UCSD-AML1 (cell line): Measurements from ENCODE around the gene NEO1.

ENCODE experiments used
- DNase-seq: peaks from one replicate; lab custom pipeline; 2025; ENCODE audit not compliant: unreplicated experiment; lab: John Stamatoyannopoulos, UW

The NEO1 gene

DNA sequence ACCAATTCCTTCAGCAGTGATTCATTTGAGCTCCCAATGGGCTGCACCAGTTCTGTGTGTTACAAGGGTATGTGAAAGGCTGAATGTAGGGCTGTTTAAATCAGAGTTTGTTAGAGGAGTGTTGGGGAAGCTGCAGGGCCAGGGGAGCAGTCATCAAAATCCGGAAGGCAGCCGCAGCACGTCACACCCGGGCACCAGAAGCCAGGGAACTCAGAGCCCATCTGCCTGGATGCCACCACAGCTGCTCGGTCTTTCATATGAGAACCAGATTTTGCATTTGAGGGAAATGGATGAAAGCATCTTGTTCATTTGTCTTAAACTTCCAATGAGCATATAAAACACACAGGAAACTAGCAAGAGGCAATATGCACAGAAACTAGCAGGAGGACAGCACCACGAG lies 24.2 kb upstream of the NEO1 start:
- DNase-seq: no peak

DNA sequence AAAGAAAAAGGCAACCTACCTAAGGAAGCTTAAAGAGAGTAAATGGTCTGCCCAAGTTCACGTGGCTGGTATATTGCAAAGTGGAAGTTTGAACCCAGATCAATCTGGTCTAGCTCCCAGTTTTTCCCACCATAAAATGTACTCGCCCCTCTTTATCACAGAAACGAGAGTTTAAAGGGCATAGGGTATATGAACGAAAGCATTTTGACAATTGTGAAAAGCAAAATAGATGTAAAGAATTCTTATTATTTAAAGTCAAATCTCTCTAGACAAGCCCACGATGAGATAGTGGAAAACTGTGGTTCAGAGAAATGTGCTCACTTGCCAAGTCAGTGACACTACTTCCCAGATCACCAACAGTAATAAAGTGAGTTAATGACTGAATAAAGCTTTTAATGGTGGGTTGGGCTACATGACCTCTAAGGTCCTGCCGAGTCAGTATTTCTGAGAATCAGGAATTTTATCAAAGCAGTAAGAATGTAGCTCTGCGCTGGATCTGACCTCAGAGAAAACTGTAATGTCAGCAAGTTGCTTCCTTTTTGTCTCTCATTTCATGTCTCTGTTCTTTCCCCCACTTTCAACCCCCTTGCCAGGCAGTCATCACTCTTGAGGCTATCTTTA lies 23.3 kb upstream of the NEO1 start:
- DNase-seq: no peak

DNA sequence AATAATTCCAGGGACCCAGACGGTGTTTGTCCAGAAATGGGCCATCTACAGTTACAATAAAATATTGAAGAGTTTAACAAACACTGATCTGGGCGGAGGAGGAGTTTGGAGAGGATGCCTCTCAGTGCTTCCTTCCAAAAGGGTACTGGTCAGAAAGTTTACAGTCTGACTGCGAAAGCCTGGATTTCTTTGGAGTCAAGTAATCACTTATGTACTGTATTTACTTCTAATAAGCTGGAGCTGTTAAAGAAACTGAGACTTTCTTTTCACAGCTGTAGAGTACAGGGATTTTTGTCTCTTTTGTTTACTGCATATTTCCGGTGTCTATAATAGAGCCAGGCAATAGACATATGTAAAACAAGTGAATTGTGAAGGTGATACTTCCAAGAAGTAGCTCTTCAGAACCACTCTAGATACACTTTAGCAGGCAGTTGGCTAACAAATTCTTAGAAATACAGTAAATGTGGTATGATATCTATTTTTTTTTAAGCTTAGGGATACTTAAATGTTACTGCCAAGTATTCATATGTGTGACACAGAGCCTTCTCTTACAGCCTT lies 22.1 kb upstream of the NEO1 start:
- DNase-seq: no peak

DNA sequence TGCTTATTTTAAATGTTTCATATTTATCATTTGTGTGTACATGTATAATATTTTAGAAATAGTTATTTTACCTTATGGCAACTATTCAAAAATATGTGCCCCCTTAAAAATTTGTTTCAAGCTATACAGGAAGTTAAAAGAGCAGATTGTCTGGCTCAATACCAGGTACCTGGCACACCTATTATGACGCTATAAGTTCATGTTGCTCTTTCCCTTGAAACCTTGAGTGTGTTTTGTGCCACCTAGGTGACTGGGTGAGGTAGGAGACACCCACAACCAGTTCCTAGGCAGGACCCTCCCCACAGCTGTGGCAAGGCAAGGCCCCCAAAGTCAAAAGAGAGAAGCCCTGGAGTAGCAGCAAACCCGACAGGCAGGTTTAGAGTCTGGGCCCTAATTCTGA lies 20.6 kb upstream of the NEO1 start:
- DNase-seq: no peak

DNA sequence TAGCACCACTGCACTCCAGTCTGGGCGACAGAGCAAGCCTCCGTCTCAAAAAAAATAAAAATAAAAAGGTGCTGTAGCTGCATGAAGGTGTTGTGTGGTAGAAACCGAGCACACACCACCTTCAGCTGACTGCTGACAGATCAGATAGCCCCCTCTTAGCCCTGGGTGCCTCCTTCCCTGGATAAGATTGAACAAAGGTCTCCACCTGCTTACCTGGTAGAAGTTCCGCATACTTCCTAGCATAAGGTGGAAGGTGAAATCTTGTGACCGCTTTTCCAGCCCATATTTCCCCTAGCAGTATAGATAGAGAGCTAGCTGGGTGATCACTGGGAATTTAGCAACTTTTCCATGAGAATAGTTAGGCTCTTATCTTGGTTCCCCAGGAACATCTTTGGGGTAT lies 18.7 kb upstream of the NEO1 start:
- no peak for DNase-seq

DNA sequence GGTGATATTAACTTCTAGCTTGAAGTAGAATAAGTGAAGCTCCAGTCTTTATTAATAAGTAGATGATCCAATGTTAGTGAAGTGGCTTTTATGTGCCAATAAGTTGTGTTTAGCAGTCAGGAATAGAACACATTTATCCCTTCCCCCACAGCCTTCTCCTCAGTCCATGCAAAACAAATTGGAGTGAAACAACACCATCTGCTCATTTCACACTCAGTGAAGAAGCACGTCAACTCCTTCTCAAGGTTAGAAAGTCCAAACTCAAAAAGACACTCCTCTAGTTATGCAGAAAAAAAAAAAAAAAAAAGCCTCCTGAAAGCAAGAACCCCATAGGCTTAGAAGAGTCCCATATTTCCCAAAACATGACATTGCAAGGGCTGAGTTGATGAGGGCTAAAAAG lies 18.0 kb upstream of the NEO1 start:
- no peak for DNase-seq

DNA sequence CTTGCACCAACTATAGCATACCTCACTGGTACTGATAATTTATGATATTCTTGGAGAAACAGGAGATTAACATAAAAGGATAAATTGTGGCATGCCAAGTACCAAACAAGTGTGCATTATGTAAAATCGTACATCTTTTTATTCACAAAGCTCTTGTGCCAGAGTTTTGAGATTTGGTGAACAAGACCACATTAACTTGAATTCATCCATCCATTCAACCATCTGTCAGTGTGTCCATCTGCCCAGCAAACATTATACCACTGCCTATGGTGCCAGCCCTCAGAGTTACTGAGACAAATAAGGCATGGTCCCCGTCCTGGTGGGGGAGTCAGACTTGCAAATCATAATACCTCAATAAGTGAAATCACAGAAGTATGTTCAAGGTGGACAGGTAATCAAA lies 17.0 kb upstream of the NEO1 start:
- no peak for DNase-seq

DNA sequence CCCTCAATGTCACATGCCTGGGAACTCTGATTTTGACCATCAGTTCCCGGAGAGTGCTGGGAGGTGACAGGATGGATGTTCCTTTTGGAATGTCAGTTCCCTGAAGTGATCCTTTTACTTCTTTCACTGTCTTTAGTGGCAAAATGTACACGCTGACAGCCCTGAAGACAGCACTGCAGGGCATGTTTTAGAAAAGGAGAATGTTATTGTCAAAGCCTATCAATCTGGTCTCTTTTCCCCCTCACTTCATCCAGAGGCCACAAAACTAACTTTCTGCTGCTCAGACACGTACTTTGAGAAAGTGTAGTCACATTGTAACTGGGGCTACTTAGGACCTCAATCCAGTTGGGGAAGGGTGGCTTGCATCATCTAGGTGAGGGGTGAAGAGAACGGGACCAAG lies 14.0 kb upstream of the NEO1 start:
- no peak for DNase-seq

DNA sequence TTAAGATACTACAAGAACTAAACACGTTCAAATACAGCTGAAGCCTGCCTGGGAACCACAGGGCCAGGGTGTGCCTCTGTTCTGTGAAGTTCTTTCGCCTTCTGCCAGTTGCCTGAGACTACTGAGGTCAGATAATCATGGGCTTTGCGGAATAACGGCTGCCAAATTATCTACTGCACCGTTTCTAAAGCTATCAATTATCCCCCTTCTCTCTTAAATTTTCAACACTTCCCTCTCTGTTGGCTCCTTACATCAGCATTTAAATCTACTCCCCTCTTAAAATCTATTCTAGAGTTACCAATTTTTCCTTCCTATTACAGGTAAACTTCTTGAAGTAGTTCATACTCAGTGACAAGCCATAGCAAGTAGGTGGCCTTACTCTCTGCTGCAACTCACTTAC lies 6.2 kb upstream of the NEO1 start:
- DNase-seq: no peak

DNA sequence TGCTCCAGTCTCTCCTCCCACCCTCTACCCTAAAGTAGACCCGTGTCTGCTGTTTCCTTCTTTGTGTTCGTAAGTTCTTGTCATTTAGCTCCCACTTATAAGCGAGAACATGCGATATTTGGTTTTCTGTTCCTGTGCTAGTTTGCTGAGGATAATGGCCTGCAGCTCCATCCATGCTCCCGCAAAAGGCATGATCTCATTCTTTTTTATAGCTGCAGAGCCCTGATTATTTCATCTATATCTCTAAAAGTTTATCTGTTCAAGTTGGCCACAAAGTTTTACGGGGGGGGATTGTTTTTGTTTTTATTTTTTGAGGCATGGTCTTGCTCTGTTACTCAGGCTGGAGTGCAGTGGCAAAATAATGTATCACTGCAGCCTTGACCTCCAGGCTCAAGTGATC lies 4.4 kb upstream of the NEO1 start:
- no peak for DNase-seq

DNA sequence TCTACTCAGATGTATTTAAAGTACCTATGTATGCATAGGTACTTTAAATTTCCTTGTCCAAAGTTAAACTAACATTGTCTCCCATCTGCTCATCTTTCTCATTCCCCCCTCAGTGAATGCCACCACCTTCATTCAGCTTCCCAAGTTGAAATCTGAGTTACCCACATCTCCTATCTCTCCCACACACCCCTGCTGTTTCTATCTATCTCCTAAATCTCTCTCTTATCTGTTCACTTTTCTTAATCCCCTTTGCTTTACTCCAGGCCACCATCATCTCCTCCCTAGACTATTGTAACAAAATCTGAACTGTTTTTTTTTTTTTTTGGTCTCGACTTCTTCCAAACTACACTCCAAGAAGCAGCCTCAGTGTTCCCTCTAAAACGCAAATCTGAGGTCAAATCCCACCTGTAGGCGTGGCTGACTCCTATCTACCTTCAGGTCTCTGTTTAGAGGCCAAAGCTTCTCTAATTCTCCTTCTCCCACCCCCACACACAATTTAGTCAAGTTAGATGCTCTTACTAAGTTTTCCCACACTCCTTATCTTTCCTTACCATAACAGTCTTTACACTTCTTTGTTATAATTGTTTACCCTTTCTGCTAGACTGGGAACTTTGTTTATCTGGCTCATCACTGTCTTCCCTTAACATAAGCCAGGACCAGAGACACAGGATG lies 3.5 kb upstream of the NEO1 start:
- no peak for DNase-seq

DNA sequence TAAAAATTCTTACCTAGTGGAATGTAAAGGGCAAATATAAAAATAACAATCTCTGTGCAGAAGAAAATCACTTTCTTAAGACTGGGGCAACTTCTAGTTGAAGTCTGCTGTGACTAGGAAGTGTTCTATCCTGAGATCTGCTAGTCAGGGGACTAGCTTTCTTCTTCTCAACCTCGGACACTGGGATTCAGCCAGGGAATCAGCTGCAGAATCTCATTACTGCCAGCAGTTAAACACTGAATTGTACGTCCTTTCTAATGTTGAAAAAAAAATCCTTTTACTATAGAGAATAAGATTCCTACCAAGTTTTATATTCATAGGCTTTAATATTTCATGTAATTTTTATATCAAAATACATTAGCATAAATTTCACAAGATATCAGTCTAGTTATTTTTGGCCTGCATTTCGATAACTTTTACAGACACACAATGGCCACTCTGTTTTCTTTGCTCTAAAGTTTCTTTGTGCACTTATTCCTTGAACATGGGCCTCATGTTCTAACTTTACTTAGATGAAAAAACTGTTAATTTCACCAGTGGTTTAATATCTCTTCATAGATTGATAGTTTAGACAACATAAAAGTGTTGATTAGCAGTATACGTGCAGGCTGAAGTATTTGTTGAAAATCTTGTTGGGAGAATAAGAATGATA lies 2.6 kb upstream of the NEO1 start:
- DNase-seq: no peak

DNA sequence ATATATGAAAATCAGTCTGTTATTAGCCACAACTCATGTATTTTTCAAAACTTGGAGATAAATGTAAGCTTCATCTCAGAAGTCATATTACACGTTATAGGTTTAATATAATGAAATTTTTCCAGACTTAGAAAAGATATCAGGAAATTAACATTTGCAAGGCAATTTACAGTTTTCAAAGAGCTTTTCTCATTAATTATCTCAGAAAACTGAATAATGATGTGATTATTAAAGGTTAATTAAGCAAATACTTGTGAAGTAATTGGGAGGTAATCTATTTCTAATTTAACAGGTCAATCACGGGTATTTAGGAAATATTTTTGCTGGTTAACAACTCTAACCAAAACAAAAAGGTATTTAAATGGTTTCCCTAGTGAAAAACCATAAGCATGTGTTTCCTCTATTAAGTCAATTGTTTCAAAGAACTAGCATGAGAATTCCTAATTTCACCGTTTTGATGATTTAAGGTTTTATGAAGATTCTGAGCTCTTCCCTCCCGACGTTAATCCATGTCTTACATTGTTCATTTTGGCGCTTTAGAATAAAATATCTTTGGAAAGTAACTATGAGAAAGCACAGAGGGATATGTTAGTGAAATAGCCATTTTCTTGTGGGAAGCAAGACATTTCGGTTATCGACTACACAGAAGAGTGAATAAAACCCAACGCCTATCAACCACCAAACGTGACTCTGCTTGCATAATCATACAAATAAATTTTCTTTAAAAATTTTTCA lies 1.5 kb upstream of the NEO1 start:
- no peak for DNase-seq

DNA sequence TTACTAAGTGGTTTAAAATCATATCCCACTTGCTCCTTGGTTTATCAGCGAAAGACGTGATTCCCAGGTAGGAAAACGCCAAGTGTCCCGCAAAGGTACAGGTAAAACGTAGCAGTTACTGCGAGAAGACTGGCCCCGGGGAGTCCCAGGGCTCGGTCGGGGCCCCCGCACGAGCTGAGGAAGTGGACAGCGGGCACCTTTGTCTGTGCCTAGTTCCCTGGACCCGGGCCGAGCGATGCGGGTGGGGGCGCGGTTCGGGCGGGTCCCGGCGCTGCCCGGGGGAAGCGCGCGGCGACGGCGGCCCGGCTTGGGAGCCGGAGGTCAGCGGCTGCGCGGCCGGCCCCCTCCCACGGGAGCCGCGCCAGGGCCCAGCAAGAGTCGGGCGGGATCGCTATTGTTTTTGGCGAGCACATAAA lies 864 bp upstream of the NEO1 start:
- DNase-seq: no peak

DNA sequence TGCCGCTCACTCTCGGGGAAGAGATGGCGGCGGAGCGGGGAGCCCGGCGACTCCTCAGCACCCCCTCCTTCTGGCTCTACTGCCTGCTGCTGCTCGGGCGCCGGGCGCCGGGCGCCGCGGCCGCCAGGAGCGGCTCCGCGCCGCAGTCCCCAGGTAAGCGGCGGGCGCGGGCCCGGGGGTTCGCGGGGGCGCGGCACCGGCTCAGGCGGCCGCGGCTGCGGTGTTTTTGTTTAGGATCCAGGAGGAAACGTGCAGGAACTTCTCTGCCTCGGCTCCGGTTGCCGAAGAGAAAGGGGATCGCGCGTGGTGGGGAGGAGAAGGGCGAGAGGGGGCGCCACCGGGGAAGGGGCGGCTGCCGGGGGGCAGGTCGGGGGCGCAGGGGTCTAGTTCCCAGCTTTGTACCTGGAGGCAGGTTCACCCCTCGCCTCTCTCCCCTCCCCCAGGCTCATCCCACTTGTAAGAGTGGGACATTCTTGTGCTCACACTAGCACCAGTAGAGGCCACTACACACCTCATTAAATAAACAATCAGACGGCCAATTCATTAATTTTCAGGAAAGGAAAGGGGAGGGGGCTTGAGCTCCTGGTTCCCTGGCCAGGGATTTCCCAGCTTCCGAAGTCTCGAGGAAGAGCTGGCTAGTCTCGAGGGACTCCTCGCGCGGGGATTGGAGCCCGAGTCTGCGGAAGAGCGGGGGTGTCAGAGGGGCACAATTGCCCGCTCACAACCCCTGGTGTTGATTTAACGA lies 562 bp downstream of the NEO1 start:
- DNase-seq: no peak

DNA sequence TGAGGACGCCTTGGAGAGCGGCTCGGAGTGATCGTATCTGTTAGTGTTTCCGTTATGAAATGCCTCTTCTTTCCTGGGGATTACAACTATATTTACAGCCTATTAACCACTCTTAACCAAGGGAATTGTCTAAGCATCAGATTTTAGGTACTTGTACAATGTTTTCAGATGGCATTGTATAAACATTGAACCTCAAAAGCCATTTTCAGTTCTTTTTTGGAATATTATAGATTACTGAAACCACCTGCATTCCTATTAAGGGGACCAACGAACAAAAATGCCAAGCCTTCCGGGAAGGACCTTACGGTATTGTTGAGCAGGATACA lies 1.1 kb downstream of the NEO1 start:
- no peak for DNase-seq

DNA sequence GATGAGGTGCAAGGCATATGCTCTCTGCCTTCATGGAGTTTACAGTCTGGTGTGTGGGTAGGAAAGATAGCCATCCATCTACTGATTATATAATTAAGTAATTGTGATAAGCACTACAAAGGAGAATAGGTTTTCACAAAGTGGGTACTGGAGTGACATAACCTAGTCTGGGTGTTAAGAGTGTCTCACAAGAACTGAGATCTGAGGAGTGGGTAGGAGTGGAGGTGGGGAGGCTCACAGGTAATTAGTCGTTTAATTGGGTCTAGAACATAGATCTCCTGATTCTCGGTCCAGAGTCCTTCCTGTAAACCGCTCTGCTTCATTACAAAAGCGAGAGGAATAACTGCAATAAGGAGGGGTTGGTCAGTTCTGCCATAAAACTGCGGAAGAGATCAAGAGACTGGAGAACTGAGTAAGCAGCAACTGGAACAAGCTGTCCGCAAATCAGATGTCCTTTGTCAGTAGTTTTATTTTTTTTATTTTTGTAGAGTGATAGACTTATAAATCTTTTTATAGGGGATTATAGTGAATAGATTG lies 2.2 kb downstream of the NEO1 start:
- no peak for DNase-seq

DNA sequence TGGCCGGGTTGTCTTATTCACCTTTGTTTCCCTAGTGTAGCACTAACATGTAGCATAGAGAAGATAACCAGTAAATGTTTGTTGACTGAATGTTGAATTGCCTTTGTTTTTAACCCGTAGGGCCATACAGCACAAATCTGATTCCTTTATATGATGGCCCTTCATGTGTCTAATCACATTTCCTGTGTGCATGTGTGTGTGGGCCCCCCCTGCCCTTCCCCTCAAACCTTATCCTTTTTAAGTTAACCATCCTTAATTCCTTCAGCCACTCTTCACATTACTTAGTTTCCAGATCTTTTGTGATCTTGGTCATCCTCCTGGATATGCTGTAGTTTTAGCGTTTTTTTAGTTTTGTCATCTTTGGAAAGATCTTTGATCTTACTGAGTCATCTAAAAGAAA lies 4.2 kb downstream of the NEO1 start:
- no peak for DNase-seq

DNA sequence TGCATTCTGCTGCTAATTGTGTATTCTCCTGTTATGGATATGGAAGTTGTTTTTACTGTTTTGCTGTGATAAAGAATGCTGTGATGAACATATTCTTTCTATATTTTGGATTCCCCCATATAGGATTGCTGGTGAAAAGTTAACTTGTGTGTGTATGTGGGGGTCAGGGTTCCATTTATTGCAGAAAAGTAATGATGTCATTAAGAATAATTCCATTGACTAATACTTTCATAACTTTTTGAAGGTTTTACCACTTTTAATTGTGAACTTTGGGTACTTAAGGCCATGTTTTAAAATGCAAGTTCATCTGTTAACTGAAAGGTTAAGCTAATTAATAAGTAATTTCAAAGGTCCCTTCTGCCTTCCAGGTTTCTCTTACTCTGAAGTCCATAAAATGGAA lies 6.2 kb downstream of the NEO1 start:
- DNase-seq: no peak

DNA sequence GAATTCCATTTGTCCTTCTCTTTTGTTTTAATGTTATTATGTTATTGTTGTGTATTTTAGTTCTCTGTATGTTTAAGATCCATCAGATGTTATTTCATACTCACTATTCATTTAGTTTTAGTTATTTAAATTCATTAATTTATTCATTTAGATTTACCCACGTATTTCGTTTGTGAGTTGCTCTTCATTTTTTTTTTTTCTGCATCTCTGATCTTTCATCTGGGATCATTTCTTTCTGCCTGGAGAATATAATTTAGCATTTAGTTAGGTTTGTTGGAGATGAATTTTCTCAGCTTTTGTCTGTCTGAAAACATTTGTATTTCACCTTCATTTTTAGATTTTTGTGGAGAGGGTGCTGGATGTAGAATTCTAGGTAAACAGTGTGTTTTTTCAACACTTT lies 12.9 kb downstream of the NEO1 start:
- DNase-seq: no peak

DNA sequence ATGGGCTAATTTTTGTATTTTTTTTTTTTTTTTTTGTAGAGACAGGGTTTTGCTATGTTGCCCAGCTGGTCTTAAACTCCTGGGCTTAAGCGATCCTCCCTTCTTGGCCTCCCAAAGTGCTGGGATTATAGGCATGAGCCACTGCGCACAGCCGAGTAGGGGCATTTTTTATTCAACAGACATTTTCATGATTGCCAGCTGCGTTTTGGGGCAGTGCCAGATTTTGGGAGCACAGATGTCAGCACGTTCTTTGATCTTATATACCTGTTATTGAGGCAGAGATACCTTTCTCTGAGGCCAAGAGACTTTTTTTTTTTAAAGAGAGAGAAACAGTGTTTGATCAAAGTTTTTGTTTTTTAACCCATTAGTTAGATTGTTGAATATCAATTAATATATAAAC lies 16.8 kb downstream of the NEO1 start:
- no peak for DNase-seq
